H1 (cell line): ENCODE data around the gene TLK2.
"Not testable (repeated sequence)": the region's sequence is repeated elsewhere in the genome, so short reads cannot be mapped to it uniquely, and the experiment has no call there.

Experiments
- CBX5 ChIP-seq: fragments of 300-800, 300-1000 bp; sonication (generic); IDR thresholded peaks from 2 replicates; pipeline ENCODE4 v1.7.1; 2016; ENCODE audit warnings: antibody characterized with exemption, low read length, low read depth
- CBX8 ChIP-seq: fragments of 300-800, 300-1000 bp; sonication (generic); IDR thresholded peaks from 2 replicates; pipeline ENCODE4 v1.7.1; 2016; ENCODE audit warnings: low read depth, low read length, borderline replicate concordance
- CEBPB ChIP-seq: IDR thresholded peaks from 2 replicates; pipeline ENCODE4 v1.6.1; 2012; ENCODE audit warnings: low read depth, low read length
- CHD2 ChIP-seq: IDR thresholded peaks from 2 replicates; pipeline ENCODE4 v1.6.1; 2012; ENCODE audit warnings: low read length, improper control_type of control experiment
- CTCF ChIP-seq, 3 experiments: IDR thresholded peaks; 1 replicate in 2 of 3; 2 replicates in 1 of 3; pipeline versions ENCODE4 v1.5.1 to v1.6.1; 2011; ENCODE audit warnings: low read length in 3 of 3, mild to moderate bottlenecking in 3 of 3, inconsistent platforms in 2 of 3, low read depth in 1 of 3, moderate library complexity in 1 of 3; ENCODE audit not compliant: insufficient read depth in 1 of 3; ENCODE audit errors: control extremely low read depth in 1 of 3
- EZH2 ChIP-seq: fragments of 200-600 bp; sonication (generic); IDR thresholded peaks from 2 replicates; pipeline ENCODE4 v1.7.1; 2012; ENCODE audit warnings: low read depth, mild to moderate bottlenecking, moderate library complexity, low read length, inconsistent platforms; ENCODE audit not compliant: severe bottlenecking
- MAFK ChIP-seq: IDR thresholded peaks from 2 replicates; pipeline ENCODE4 v1.6.1; 2012; ENCODE audit warnings: low read depth, mild to moderate bottlenecking, improper control_type of control experiment, low read length
- MAX ChIP-seq: IDR thresholded peaks from 2 replicates; pipeline ENCODE4 v1.6.1; 2012; ENCODE audit warnings: inconsistent platforms
- POLR2A ChIP-seq, 2 experiments: IDR thresholded peaks; 1 replicate in 1 of 2; 2 replicates in 1 of 2; pipeline ENCODE4 v1.6.1; 2011; ENCODE audit warnings: low read depth in 2 of 2, low read length in 2 of 2, mild to moderate bottlenecking in 2 of 2; ENCODE audit errors: control extremely low read depth in 1 of 2
- RFX5 ChIP-seq: IDR thresholded peaks from 2 replicates; pipeline ENCODE4 v1.6.1; 2011; ENCODE audit warnings: low read depth, low read length, improper control_type of control experiment, borderline replicate concordance
- SP4 ChIP-seq: IDR thresholded peaks from 2 replicates; pipeline ENCODE4 v1.6.1; 2012; ENCODE audit warnings: low read length, inconsistent platforms
- YY1 ChIP-seq: IDR thresholded peaks from 2 replicates; pipeline ENCODE4 v1.6.1; 2011; ENCODE audit warnings: low read depth, mild to moderate bottlenecking, low read length
- TF ChIP-seq, protein P1 (sequence below): IDR thresholded peaks from 2 replicates; pipeline ENCODE4 v1.6.1; 2011; ENCODE audit warnings: low read length, improper control_type of control experiment

DNA sequence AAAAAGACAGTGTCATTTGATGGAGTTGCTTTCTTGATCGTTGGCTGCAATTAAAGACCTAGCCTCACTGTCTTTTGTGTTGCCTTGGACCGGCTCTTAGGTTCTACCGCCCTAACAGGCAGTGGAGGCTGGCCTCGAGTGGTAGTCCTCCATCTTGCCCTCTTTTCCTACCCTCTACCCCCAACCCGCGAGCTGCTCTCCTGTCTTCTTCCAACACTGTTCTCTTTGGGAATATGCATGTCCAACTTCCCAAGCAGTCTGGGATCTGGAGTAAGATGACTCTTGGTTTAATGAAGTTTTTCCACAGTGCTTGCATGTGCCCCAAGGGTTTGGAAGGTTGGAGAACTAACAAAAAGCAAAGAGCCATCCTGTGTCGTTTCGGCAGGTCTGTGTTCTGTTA, 1.5 kb upstream of the TLK2 start:
- not testable (repeated sequence) for TF ChIP-seq MAX; CTCF (IDR thresholded peaks at IDR 0.05; ENCODE audit: control extremely low read depth in 1 of 3, insufficient read depth in 1 of 3, low read depth in 1 of 3, low read length in 3 of 3); RFX5; MAFK; SP4; CHD2; CBX5; POLR2A (IDR thresholded peaks at IDR 0.05; ENCODE audit: control extremely low read depth in 1 of 2, low read depth in 2 of 2, low read length in 2 of 2); CEBPB; EZH2; YY1; CBX8
- TF ChIP-seq, protein P1, sequence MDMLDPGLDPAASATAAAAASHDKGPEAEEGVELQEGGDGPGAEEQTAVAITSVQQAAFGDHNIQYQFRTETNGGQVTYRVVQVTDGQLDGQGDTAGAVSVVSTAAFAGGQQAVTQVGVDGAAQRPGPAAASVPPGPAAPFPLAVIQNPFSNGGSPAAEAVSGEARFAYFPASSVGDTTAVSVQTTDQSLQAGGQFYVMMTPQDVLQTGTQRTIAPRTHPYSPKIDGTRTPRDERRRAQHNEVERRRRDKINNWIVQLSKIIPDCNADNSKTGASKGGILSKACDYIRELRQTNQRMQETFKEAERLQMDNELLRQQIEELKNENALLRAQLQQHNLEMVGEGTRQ = not testable (repeated sequence)
